Trophoblast cell (in vitro differentiated cells and primary cell): Measurements from ENCODE around the gene KIR3DL2.
"Not testable (repeated sequence)": the region's sequence is repeated elsewhere in the genome, so short reads cannot be mapped to it uniquely, and the experiment has no call there.

Experiments
- DNase-seq, 2 donors: peaks; one replicate each; pipeline ENCODE4 v3.0.0-alpha.2; 2016
- H2AFZ ChIP-seq: 2 replicates; pipeline ENCODE4 v1.6.1; 2013; ENCODE audit warnings: low read length, moderate library complexity, mild to moderate bottlenecking; ENCODE audit not compliant: insufficient read depth, poor library complexity
- H2AK5ac ChIP-seq: 2 replicates; pipeline ENCODE4 v1.6.1; 2013; ENCODE audit warnings: mild to moderate bottlenecking, low read length
- H2BK120ac ChIP-seq: 2 replicates; pipeline ENCODE4 v1.6.1; 2013; ENCODE audit warnings: low read length, mild to moderate bottlenecking, moderate library complexity; ENCODE audit not compliant: insufficient read depth, poor library complexity
- H2BK12ac ChIP-seq: 2 replicates; pipeline ENCODE4 v1.6.1; 2013; ENCODE audit warnings: mild to moderate bottlenecking, low read length, moderate library complexity
- H2BK5ac ChIP-seq: 2 replicates; pipeline ENCODE4 v1.6.1; 2013; ENCODE audit warnings: low read length, low read depth, moderate library complexity, mild to moderate bottlenecking; ENCODE audit not compliant: poor library complexity
- H3K14ac ChIP-seq: 2 replicates; pipeline ENCODE4 v1.6.1; 2013; ENCODE audit warnings: mild to moderate bottlenecking, low read length
- H3K18ac ChIP-seq: 2 replicates; pipeline ENCODE4 v1.6.1; 2013; ENCODE audit warnings: mild to moderate bottlenecking, low read length
- H3K23ac ChIP-seq: 2 replicates; pipeline ENCODE4 v1.6.1; 2013; ENCODE audit warnings: low read length
- H3K27ac ChIP-seq: 2 replicates; pipeline ENCODE4 v1.5.1; 2013; ENCODE audit warnings: low read depth, mild to moderate bottlenecking, inconsistent platforms, low read length, moderate library complexity
- H3K27me3 ChIP-seq: 2 replicates; pipeline ENCODE4 v1.6.1; 2013; ENCODE audit warnings: inconsistent platforms, mild to moderate bottlenecking, low read length, moderate library complexity; ENCODE audit not compliant: insufficient read depth
- H3K36me3 ChIP-seq, 2 experiments: 1 replicate in 1 of 2; 2 replicates in 1 of 2; pipeline ENCODE4 v1.6.1; 2013; ENCODE audit warnings: low read length in 2 of 2, mild to moderate bottlenecking in 2 of 2, moderate library complexity in 1 of 2; ENCODE audit not compliant: insufficient read depth in 2 of 2, control insufficient read depth in 1 of 2
- H3K4ac ChIP-seq: 2 replicates; pipeline ENCODE4 v1.6.1; 2013; ENCODE audit warnings: low read depth, mild to moderate bottlenecking, low read length, moderate library complexity
- H3K4me1 ChIP-seq, 2 experiments: 1 replicate in 1 of 2; 2 replicates in 1 of 2; pipeline ENCODE4 v1.6.1; 2013; ENCODE audit warnings: low read length in 2 of 2, mild to moderate bottlenecking in 2 of 2, moderate library complexity in 1 of 2; ENCODE audit not compliant: insufficient read depth in 2 of 2, control insufficient read depth in 1 of 2
- H3K4me2 ChIP-seq: 2 replicates; pipeline ENCODE4 v1.6.1; 2013; ENCODE audit warnings: inconsistent platforms, mild to moderate bottlenecking, low read length, moderate library complexity
- H3K4me3 ChIP-seq: 2 replicates; pipeline ENCODE4 v1.5.1; 2013; ENCODE audit warnings: mild to moderate bottlenecking, low read depth, low read length, inconsistent platforms
- H3K79me1 ChIP-seq: one replicate; pipeline ENCODE4 v1.6.1; 2013; ENCODE audit warnings: low read length
- H3K79me2 ChIP-seq: 2 replicates; pipeline ENCODE4 v1.6.1; 2013; ENCODE audit warnings: low read length, mild to moderate bottlenecking; ENCODE audit not compliant: control insufficient read depth, insufficient read depth, poor library complexity
- H3K9ac ChIP-seq: 2 replicates; pipeline ENCODE4 v1.6.1; 2013; ENCODE audit warnings: mild to moderate bottlenecking, low read length
- H3K9me3 ChIP-seq: 2 replicates; pipeline ENCODE4 v1.6.1; 2013; ENCODE audit warnings: low read depth, mild to moderate bottlenecking, control low read depth, inconsistent platforms, low read length; ENCODE audit not compliant: insufficient read depth
- H4K12ac ChIP-seq: 2 replicates; pipeline ENCODE4 v1.6.1; 2013; ENCODE audit warnings: low read depth, mild to moderate bottlenecking, low read length, moderate library complexity
- H4K8ac ChIP-seq: 2 replicates; pipeline ENCODE4 v1.6.1; 2013; ENCODE audit warnings: low read depth, mild to moderate bottlenecking, low read length, moderate library complexity
- H4K91ac ChIP-seq: one replicate; pipeline ENCODE4 v1.6.1; 2013; ENCODE audit warnings: low read depth, mild to moderate bottlenecking, low read length, moderate library complexity
- WGBS: extraction: QIAGEN DNeasy Blood & Tissue Kit; methylation state at CpG from one replicate; pipeline ENCODE4 v1.1.7; 2013; ENCODE audit warnings: missing lambda C conversion rate; ENCODE audit not compliant: insufficient read length, insufficient coverage; ENCODE audit errors: extremely low coverage; 5-methylcytosine and 5-hydroxymethylcytosine counted together

The KIR3DL2 gene

DNA sequence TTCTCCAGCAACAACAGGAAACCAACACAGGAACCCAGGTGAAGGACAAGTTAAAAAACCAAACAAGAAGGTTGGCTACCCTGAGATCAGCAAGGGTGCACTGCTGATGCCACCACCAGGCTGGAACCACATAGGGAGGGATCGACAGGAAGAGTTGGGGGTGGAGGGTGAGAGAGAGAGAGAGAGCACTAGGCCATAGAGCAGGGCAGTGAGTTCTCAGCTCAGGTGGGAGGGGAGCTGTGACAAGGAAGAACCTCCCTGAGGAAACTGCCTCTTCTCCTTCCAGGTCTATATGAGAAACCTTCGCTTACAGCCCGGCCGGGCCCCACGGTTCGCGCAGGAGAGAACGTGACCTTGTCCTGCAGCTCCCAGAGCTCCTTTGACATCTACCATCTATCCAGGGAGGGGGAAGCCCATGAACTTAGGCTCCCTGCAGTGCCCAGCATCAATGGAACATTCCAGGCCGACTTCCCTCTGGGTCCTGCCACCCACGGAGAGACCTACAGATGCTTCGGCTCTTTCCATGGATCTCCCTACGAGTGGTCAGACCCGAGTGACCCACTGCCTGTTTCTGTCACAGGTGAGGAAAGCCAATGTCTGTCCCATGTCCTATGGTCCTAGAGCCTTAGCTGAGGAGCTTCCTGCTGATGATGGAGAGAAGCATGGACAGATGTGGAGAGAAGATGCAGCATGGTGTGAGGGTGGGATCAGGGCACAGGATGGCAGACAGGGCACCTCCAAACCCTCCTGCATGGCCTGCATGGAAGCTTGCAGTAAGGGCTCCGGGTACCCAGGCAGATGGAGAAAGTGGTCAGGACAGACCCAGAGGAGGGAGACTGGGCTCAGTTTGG, 44.4 kb upstream of the KIR3DL2 start:
- H3K4me3 ChIP-seq, result peak overlapping the region; percentile 44
- no peak for DNase-seq
- no peaks in the 10 kb centered on the region for H3K36me3 ChIP-seq
- H2BK5ac ChIP-seq, result no peak overlapping the region
- H3K27ac ChIP-seq, result no peak overlapping the region
- no peaks in the 10 kb centered on the region for H3K79me1 ChIP-seq
- no peak overlapping the region for H3K23ac ChIP-seq
- no peak overlapping the region for H4K91ac ChIP-seq
- no peak overlapping the region for H2AFZ ChIP-seq
- H3K9me3 ChIP-seq, result peaks cover 37% of the 10 kb centered on the region
- no peak overlapping the region for H2BK120ac ChIP-seq
- H3K27me3 ChIP-seq, result no peaks in the 10 kb centered on the region
- H3K9ac ChIP-seq, result no peak overlapping the region
- no peak overlapping the region for H2AK5ac ChIP-seq
- WGBS, result no CpG with 5 or more reads among the region's 14 CpGs
- no peak overlapping the region for H3K4ac ChIP-seq
- no peak overlapping the region for H3K14ac ChIP-seq
- H3K4me2 ChIP-seq, result no peak overlapping the region
- H2BK12ac ChIP-seq, result no peak overlapping the region
- no peak overlapping the region for H4K12ac ChIP-seq
- H3K18ac ChIP-seq, result no peak overlapping the region
- no peaks in the 10 kb centered on the region for H3K4me1 ChIP-seq
- H4K8ac ChIP-seq, result no peak overlapping the region
- no peaks in the 10 kb centered on the region for H3K79me2 ChIP-seq

DNA sequence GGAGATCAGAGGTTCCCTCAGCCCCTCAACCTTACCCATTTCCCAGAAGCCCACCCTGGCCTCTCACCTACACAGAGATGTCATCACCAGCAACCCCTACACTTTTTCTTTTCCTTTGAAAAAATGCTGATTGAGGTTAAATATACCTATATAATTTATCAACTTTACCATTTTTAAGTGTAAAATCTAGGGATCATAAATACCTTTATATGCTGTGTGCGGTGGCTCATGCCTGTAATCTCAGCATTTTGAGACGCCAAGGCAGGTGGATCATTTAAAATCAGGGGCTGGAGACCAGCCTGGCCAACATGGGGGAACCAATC, 43.8 kb upstream of the KIR3DL2 start:
- H3K79me2 ChIP-seq, result no peaks in the 10 kb centered on the region
- H3K23ac ChIP-seq, result no peak overlapping the region
- peaks cover 37% of the 10 kb centered on the region for H3K9me3 ChIP-seq
- no peak for DNase-seq
- H2AK5ac ChIP-seq, result no peak overlapping the region
- H3K27me3 ChIP-seq, result no peaks in the 10 kb centered on the region
- H3K9ac ChIP-seq, result no peak overlapping the region
- H2BK12ac ChIP-seq, result no peak overlapping the region
- H3K4me3 ChIP-seq, result no peak overlapping the region
- no CpG with 5 or more reads among the region's 2 CpGs for WGBS
- no peak overlapping the region for H3K4me2 ChIP-seq
- H3K14ac ChIP-seq, result no peak overlapping the region
- H3K4me1 ChIP-seq, result no peaks in the 10 kb centered on the region
- H2AFZ ChIP-seq, result no peak overlapping the region
- H2BK5ac ChIP-seq, result no peak overlapping the region
- no peaks in the 10 kb centered on the region for H3K36me3 ChIP-seq
- H2BK120ac ChIP-seq, result no peak overlapping the region
- no peak overlapping the region for H3K4ac ChIP-seq
- no peak overlapping the region for H4K91ac ChIP-seq
- no peak overlapping the region for H3K18ac ChIP-seq
- H4K12ac ChIP-seq, result no peak overlapping the region
- H3K27ac ChIP-seq, result no peak overlapping the region
- no peaks in the 10 kb centered on the region for H3K79me1 ChIP-seq
- H4K8ac ChIP-seq, result no peak overlapping the region

DNA sequence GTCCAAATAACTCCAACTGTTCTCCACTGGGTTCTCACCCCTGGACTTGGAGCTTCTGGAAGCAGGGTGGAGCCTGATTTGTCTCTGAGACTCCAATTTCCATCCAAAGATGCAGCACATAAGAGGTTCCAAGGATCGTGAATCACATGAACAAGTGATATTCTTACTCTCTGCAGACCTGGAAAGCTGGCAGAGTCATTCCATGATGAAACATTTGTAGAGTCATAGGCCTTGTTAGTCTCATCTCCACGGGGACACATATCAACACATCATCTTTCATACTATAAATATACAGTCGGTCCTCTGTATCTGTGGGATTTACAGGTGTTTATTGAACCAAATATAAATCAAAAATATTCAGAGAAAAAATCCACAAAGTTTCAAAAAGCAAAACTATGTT, 35.7 kb upstream of the KIR3DL2 start:
- not testable (repeated sequence) for H4K12ac ChIP-seq, H3K27ac ChIP-seq, H3K4me1 ChIP-seq, H3K18ac ChIP-seq, H3K79me1 ChIP-seq, H3K14ac ChIP-seq, H3K4me3 ChIP-seq, H4K91ac ChIP-seq, H2BK12ac ChIP-seq, H2BK120ac ChIP-seq, H3K36me3 ChIP-seq, H2AK5ac ChIP-seq, H3K4me2 ChIP-seq, H3K4ac ChIP-seq, H3K9ac ChIP-seq, H2BK5ac ChIP-seq, H2AFZ ChIP-seq, H3K27me3 ChIP-seq, H4K8ac ChIP-seq, H3K23ac ChIP-seq, DNase-seq, H3K79me2 ChIP-seq
- peaks cover 51% of the 10 kb centered on the region for H3K9me3 ChIP-seq
- WGBS, result no CpG with 5 or more reads among the region's 3 CpGs

DNA sequence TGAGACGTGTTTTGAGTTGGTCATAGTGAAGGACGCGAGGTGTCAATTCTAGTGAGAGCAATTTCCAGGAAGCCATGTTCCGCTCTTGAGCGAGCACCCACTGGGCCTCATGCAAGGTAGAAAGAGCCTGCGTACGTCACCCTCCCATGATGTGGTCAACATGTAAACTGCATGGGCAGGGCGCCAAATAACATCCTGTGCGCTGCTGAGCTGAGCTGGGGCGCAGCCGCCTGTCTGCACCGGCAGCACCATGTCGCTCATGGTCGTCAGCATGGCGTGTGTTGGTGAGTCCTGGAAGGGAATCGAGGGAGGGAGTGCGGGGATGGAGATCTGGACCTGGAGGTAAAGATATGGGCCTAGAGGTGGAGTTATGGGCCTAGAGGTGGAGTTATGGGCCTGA, 34.0 kb upstream of the KIR3DL2 start, which contains the start of gene KIR3DL1:
TSS of gene KIR3DL1 (plus strand) at position 218 of the 400 bp plus-strand sequence.
- not testable (repeated sequence) for H2BK120ac ChIP-seq, H2BK12ac ChIP-seq, H3K27me3 ChIP-seq, H4K12ac ChIP-seq, DNase-seq, H4K8ac ChIP-seq, H2AK5ac ChIP-seq, H2BK5ac ChIP-seq, H3K14ac ChIP-seq, H3K4ac ChIP-seq, H3K4me2 ChIP-seq, H3K4me3 ChIP-seq, H2AFZ ChIP-seq, H3K79me2 ChIP-seq, H3K23ac ChIP-seq, H4K91ac ChIP-seq, H3K79me1 ChIP-seq, H3K36me3 ChIP-seq, H3K18ac ChIP-seq, H3K27ac ChIP-seq, H3K4me1 ChIP-seq, H3K9ac ChIP-seq
- no CpG with 5 or more reads among the region's 17 CpGs for WGBS
- H3K9me3 ChIP-seq, result peaks cover 57% of the 10 kb centered on the region
